GM18907 (cell line): ENCODE measurements around the gene SPEM1.

Experiments
- ATAC-seq: cut with Tn5 transposase; IDR thresholded peaks from one replicate; pipeline ENCODE4 v1.9.1; 2021; ENCODE audit warnings: mild to moderate bottlenecking, moderate library complexity; ENCODE audit not compliant: unreplicated experiment

SPEM1 gene

DNA sequence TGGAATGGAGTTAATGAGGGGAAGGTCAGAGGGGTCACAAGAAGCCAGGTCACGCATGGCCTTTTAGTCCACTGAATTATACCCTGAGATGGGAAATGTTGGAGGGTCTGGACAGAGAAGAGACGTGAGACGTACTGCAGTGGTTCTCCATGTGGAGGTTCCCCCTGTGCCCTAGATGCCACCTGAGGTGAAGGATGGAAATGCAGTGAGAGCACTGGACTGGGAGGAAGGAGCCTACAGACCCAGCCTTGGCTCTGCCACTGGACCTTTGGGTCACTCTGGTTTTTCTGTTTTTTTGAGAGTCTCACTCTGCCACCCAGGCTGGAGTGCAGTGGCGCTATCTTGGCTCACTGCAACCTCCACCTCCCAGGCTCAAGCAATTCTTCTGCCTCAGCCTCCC lies 24.0 kb upstream of the SPEM1 start:
- ATAC-seq = no peak

DNA sequence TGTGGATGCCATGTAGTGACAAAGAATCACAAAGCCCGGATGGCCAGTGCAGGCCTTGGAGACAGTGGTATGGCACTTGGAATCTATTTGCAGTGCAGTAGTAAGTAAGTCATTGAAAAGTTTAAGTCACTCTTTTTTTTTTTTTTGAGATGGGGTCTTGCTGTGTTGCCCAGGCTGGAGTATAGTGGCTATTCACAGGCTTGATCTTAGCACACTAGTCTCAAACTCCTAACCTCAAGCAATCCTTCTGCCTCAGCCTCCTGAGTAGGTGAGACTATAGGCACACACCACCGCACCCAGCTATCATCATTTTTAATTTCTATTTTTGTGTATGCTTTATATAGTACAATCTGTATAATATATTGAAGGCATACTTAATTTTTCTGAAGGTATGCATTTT lies 21.5 kb upstream of the SPEM1 start:
- no peak for ATAC-seq

DNA sequence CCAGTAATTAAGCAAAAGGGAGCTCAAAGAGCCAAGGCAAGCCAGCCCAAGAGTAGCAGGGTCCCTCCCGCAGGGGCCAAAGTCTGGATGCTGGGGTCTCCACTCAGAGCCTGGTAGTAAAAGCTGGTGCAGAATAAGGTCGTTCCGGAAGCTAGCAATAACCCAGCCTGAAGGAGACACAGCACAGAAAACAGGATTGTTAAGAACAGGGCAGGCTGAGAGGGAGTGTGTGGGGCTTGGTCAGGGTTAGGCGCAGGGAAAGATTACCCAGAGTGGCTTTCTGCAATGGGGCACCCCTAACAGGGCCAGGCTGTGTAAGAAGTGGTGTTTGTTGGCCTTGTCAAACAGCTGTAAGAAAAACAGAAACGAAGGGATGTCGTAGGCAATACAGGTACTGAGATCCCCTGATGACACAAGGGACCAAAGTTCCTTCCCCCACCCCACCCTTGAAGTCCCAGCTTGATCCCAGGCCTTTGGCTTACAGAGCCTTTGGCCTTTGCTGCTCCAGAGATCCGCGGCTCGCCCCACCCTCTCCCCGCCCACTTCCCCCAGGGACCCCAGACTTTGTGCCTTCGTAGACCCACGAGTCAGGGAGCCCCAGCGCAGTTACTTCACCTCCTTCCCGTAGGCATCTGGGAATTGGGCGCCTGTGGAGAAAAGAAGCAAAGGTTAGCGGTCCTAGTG lies 16.9 kb upstream of the SPEM1 start:
- ATAC-seq = no peak

DNA sequence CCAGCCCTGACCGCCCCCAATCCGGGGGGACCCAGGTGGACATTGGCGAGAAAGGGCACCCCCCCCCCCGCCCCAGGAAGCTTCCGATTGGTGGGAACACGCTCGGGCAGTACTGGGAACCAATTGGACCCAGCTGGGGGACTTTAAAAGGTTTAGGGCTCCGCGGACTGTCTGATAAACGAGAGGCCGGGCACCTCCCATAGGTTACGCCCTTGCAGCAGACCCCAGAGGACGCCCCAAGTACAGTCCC lies 16.5 kb upstream of the SPEM1 start:
- no peak for ATAC-seq

DNA sequence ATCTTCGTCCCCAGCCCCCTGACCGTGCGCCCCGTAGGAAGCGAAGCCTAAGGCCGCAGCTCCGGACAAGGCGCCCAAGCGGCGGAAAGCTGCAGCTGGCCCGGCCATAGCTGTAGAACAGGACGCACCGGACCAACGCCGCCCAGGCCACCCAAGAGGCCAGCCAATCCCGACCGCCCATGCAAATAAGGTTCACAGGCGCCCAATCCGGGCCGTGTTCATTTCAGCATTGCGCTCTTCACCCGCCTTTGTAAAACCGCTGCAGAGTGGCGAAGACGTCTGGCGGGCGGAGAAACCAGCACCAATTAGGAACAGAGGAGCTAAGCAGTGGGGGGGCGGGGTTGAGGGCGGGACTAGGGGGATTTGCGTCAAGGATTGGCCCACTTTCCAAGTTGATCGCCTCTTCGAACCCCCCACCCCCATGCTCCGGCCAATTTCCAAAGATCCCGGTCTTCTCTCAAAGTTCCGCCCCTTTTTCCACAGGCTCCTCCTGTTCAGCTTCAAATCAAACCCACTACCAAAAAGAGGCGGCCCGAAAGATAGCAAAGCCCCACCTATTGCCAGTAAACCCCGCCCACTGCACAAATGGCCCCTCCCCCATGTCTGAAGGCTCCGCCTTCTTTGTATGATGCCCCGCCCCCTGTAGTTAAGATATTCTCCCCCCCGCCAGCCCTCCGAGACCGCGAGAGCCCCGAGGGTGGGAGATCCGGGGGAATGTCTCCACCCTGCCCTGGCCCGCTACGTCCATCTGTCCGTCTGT lies 16.0 kb upstream of the SPEM1 start, which contains the start of gene TMEM256:
TMEM256 (minus strand) TSS at position 121 of the 760 bp plus-strand sequence; CDS start at position 108, 13 bp downstream.
- peak; percentile 91 for ATAC-seq

DNA sequence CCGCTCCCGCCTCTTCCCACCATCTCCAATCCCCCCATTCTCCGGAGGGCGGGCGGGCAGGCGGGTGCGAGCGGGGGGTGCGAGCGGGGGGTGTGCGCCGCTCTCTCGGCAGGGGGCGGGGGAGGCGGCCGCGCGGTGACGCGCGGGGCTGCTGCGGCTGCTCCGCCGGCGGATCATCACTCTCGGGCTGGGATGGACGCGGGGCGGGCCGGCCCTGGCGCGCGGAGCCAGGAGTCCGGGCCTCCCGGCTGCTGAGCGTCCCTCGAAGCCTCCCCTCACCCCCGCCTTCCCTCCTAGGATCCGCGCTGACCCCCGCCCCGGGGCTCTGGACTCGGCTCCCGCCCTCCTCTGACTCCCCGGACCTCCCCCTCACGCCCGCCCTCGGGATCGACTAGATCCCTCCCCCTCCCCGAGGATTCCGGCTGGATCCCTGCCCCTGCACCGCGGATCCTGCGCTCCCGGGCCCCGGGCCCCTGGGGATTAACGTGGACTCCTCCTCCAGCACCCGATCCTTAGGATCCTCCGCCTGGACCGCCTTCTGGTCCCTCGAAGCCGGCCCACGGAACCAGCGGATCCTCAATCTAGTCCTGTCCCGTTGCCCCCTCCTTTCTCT lies 15.3 kb upstream of the SPEM1 start:
- peak; percentile 10 for ATAC-seq

DNA sequence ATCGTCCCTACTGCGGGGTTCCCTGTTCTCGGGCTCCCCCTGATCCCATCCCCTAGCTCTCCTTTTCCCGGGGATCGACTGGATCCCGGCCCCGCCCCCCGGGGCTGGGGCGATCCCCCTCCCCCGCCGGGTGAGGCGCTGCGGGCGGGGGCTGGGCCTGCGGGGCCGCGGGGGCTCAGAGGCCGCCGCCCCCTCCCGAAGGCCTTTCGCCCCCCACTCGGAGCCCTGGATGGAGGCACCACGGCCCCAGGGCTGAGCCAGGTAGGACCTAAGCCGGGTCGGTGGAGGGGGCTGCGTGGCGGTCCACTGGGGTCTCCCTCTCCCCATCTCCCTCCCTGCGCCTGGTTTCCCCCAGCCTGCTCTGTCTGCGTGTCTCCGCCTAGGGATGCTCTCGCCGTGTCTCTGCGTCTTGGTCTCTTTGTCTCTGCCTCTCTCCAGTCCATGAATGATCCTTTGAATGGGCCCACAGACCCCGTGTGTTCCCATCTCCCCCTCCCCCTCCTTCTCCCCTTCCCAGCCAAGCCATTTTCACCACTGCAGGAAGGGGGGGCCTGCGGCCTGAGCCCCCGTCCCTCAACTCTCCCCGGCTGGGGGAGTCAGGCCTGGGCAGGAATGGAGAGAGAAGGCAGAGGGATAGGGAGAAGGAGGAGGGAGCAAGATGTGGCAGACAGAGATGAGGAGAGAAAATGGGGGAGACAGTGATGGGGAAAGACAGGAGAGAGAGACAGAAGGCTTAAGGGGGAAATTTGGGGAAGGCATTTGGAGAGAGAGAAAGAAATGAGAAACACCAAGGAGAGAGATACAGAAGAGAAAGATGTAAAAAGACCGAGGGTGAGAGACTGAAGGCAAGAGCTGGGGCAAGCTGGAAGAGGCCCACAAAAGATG lies 14.5 kb upstream of the SPEM1 start:
- ATAC-seq = no peak

DNA sequence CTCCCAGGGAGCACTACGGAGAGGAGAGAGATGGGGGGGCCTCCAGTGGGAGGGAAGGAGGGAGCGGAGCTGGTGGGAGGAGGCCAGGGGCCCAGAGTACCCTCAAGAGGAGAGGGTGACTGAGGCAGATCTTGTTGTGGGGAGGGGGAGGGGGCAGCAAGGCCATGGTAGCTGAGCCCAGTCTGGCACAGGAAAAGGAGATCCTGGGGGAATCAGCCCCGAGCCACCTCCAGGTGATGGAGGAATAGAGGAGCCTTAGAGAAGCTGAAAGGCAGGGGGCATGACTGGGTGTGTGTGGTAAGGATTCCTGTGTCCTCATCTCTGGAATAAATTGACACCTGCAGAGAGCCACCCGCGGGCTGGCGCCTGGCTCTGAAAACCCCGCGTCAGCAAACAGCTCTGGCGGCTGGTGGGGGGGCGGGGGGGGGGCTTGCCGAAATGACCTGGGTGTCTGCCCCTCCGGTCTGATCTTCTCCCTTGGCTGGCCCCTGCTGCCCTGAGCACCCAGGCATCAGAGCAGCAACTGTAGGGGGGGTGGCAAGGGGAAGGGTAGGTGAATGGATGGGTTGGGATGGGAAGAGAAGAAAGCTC lies 13.8 kb upstream of the SPEM1 start:
- ATAC-seq = no peak

DNA sequence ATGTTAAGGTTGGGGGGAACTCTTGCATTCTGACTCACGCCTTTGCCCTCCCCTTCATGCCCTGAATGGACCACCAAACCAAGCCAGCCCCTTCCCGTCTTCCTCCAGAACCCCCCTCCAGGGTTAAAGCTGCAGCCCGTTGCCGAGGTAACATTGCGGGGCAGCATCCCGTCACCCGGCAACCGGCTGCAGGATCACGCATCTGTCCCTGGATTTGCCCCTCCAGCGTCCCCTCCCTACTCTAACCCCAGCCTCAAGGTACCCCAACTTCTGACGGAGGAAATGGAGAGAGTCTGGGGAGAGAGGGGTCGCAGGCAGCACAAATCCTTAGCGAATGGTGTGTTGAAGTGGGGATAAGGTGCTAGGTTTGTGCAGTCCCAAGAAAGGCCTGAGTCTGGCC lies 13.0 kb upstream of the SPEM1 start:
- no peak for ATAC-seq

DNA sequence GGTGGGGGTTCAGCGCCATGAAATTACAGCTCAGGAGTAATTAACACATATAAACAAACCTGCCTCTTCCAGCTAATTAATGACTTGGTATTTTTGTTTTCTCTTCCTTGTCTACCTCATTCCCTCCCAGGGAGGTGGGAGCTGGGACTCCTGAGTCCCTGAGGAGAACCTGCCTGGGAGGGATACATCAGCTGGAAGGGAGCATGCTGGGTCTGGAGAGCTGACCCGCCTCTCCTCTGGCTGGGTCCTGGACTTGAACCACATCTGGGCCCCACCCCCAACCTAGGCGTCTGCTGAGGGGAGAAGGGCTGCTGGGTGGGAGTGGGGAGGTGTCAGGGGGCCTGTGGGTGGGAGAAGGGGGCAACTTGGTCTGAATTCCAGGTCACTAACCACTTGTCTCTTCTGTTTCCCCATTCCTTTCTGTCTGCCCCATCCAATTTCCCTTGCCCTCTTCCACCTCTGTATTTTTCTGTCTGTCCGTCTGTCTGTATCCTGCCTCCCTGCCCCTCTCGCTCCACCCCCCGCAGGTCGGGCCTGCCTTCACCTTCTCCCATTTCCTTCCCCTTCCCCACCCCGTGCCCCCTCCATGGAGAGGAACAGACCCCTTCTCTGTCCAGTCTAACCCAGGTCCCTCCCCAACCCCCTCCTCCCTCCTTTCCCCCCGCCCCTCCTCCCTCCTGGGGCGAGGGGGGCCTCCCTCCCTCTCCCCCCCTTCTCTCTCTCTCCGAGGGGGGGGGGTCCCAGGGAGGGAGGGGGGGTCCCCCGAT lies 12.5 kb upstream of the SPEM1 start, which contains the start of gene NLGN2:
NLGN2 (plus strand) TSS at position 361 of the 767 bp plus-strand sequence. CDS start 411 bp downstream, outside the sequence.
- ATAC-seq = no peak

DNA sequence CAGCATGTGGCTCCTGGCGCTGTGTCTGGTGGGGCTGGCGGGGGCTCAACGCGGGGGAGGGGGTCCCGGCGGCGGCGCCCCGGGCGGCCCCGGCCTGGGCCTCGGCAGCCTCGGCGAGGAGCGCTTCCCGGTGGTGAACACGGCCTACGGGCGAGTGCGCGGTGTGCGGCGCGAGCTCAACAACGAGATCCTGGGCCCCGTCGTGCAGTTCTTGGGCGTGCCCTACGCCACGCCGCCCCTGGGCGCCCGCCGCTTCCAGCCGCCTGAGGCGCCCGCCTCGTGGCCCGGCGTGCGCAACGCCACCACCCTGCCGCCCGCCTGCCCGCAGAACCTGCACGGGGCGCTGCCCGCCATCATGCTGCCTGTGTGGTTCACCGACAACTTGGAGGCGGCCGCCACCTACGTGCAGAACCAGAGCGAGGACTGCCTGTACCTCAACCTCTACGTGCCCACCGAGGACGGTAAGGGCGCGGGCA lies 11.8 kb upstream of the SPEM1 start:
- ATAC-seq = no peak

DNA sequence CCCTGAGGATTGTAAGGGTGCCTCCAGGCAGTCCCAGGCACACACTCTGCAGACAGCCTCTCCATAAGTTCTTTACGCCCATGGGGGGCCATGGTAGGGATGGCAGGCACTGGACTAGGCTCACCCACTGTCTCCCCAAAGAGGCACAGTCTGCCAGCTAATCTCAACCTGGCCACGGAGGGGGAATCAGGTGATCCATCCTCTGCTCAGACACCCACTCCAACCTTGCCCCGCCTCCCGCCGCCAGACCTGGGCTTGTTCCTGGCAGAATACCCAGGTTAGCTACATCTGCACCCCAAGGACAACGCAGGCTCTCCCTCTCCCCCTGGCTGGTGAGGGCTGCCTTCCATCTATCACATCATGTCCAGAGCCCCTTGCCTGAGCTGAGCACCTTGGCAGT lies 11.3 kb upstream of the SPEM1 start:
- no peak for ATAC-seq

DNA sequence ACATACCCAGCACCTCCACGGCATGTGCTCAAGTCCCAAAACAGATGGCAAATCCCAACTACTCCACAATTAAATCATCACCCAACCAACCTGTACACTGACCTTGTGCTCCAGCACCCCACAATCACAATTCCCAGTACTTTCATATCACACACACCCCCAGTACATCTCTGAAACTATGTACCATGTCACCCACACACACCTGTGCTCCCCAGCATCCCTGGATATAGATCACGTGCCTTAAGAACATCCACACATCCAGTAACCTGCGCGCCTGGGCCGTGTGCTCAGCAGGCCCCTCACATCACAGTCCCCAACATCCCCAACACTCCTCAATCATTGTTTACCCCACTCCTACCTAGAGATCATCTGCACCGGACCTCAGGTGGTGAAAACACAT lies 10.4 kb upstream of the SPEM1 start:
- ATAC-seq = no peak

DNA sequence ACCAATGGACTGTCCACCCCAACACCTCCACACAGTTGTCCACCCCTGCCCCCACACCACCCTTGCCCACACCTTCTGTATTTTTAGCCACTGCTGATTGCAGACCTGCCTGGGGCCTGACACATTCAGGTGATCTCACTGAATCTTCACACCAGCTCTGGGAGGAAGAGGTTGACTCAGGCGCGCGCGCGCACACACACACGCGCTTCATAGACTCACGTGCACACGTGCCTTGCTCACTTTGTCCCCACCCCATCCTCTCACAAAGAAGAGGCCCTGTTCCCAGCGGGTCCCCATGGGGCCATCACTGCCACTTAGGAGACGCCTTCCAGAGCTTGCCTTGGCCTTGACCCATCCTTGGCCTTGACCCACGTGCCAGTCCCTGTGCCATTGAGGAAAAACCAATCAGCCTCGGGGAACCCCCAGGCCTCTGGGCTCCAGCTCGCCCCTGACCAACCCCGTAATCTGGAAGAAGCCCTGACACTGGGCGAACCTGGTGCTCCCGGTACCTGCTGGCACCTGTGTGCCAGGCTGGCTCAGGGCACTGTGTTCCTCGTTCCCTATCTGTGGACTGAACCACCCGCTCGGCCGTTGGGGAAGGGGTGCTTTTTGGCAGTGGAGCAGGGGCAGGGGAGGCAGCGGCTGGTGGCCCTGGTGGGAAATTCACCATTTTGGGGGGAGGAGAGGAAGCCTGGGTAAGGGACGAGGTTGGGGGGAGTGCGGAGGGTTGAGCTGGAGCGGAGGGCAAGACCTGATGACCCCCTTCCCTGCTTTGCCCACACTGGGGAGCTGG lies 9.3 kb upstream of the SPEM1 start:
- ATAC-seq = no peak

DNA sequence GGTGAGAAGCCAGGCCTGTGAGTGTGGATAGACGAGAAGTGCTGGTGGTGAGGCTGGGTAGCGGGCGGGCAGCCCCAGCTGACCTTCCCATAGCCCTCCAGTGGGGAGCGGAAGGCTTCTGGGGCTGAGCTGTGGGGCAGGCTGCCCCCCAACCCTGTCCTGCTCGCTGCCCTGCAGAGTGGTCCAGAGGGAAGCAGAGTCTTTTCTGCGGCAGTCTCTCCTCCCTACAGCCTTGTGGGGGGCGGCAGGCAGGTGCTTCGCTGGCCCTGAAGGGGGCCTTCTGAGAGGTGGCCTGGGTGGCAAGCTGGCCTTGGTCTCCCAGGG lies 8.7 kb upstream of the SPEM1 start:
- no peak for ATAC-seq

DNA sequence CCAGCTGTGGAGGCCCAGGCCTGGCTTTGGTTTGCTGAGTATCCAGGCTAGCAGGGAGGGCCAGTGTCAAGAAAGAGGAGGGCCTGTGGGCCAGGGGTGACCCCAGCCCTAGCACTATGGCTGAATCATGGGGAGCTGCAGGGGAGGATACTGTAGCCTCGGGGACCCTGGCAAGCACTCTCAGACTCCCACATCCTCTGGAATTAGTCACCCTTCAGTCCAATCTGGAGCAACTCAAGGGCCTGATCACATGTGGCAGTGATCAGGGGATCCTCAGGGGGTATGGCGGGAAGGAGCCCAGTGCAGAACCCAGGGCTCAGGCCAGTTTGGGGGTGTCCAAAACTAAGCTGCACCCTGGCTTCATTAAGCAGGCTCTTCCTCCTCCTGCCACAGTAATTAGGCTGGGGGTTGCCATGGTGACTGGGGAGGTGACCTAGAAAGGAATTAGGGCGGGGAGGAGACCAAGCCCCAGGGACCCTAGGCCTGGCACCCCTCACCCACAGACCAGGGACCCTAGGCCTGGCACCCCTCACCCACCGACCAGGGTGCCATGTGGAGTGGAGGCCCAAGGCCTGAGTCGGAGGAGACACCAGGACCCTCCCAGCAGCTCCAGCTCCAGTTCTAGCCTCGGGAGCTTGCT lies 6.7 kb upstream of the SPEM1 start:
- ATAC-seq = no peak

DNA sequence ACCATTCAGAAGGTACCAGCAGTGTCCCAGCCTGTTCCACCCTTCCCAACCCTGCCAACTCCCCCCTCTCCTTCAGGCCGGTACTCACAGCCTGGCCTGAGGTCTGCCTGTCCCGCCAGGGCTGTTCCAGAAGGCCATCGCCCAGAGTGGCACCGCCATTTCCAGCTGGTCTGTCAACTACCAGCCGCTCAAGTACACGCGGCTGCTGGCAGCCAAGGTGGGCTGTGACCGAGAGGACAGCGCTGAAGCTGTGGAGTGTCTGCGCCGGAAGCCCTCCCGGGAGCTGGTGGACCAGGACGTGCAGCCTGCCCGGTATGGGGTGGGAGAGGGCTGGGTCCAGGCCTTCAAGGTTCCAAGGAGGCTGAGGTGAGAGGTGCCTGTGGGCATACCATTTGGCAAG lies 5.3 kb upstream of the SPEM1 start:
- no peak for ATAC-seq

DNA sequence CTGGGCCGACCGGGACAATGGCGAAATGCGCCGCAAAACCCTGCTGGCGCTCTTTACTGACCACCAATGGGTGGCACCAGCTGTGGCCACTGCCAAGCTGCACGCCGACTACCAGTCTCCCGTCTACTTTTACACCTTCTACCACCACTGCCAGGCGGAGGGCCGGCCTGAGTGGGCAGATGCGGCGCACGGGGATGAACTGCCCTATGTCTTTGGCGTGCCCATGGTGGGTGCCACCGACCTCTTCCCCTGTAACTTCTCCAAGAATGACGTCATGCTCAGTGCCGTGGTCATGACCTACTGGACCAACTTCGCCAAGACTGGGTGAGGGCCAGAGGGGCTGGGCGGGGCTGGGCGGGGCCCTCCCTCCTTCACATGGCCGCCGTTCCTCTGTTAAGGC lies 4.3 kb upstream of the SPEM1 start:
- ATAC-seq = no peak

DNA sequence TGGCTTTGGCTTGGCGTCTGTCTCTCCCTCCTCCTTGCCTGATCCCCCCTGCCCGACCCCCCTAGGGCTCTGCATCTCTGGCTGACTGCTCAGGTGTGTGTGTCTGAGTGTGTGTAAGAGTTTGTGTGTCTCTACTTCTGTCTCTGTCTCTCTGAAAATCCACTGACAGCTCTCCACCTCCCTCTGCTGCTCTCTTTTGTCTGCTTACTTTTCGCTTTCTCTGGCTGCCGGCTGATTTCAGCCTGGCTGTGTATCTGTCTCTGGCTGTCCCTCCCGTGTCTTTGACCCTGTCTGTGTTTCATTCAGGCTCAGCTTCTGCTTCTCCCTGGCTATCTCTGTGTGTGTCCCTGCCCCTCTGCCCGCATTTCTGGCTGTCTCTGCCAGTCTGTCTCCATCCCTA lies 3.8 kb upstream of the SPEM1 start:
- no peak for ATAC-seq
